Measurements from ENCODE around the gene ZGPAT.
"Not testable (repeated sequence)": the region's sequence is repeated elsewhere in the genome, so short reads cannot be mapped to it uniquely, and the experiment has no call there.

The ZGPAT gene

DNA sequence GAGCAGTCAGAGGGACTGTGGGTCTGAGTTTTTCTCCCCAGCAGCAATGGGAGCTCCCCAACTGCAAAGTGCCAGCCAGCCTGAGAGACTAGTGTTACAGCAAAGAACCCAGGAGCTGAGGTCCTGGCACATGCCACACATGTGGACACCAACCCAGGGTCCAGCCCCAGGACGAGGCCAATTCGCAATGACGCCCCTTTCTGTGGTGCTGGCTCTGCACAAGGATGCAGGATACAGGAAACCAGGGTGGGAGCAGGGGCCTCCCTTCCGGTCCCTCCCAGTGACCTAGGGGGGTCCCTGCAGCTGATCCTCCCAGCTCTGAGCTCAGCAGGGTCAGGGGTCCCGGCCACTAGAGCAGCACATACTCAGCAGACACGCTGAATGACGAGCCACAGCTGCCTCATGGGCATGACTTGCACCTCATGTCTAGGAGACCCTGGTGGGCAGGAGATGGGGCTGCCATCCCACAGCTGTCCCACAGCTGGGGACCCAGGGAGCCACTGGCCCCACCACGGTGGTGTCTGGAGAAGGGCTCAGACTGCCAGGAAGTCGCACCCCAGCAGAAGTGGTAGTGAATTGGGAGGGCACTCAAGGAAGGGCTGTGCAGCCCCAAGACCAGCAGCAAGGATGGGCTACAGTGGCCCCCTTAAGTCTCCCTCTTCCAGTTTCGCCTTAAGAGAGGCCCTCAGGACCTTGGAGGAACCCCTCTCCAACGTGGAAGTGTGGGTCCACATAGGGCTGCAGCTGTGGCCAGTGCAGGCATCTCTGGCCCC lies 3.7 kb upstream of the ZGPAT start:
- no peak for DNase-seq

DNA sequence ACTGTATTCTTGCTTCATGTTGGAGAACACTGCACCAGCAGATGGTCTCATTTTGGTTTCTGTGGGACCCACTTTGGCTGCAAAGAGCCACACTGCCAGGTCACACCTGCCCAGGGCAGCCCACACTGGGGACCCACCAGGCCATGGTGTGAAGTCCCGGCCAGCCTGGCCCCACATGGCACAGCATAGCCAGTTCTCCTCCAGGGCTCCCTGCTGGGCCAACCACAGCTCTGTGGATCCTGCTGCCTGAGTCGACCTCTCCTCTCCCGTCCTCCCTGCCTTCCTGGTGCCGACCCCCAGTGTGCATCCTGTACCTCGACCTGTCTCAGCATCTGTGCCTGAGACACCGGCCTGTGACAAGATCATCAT lies 3.1 kb upstream of the ZGPAT start:
- DNase-seq, result no peak

DNA sequence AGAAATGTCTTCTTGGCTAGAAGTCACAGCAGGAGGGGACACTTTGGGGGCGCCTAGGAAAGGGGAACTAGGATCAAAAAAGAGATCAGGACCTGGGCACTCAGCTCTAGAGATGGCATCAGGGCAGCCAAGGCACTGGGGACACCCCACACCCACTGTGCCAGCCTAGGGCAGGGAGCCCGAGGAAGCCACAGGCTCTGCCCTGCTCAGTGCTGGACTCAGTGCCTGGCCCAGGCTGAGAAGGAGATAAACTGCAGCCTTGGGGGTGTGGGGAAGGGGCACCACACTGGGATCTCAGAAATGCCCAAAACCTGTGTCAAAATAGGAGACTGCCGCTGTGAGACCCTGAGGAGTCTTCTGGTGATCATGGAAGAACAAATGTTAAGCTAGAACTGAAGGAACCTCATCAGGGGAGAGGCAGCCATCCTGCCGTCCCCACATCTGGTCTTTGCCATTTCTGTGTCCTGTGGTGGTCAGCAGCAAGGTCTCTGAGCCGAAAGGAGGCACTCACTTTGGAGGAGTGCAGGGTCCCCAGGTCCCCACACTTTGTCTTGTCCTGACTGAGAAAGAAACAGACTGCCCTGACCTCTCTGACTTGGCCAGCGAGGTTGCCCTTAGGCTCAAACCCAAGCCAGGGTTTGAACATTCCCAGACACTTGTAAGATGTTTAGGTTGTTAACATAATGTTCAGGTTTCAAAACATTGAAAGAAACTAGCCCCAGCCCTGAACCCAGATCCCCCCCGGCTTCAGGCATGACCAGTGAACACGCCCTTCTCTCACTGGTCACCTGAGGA lies 2.4 kb upstream of the ZGPAT start:
- no peak for DNase-seq

DNA sequence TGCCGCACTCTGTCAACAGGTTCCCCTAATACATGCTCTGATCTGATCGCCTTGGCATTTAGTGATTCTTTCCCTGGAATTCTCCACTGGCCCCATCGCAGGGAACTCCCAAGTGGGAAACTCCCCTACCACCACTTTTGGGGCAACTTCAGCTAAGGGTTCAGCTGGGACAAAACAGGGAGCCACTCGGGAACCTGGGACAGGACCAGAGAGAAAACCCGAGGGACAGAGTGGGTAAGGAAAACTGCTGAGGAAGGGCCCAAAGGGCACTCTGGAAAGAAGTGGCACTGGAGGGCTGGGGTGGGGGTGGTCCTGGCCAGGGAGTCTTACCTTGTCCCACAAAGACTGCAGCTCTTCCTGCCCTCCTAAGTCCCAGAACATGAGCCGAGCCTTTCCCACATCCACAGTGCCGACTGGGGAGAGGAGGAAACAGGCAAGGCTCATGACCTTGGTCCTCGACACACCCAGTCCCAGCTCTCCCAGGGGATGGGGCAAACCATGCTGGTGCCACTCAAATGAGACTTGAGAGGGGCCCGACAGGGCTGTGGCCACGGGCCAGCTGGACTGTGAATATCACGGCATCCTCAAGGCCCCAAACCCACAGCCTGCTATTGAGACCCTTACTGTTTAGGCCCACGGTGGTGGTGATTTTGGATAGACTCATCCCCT lies 1.7 kb upstream of the ZGPAT start:
- no peak for DNase-seq

DNA sequence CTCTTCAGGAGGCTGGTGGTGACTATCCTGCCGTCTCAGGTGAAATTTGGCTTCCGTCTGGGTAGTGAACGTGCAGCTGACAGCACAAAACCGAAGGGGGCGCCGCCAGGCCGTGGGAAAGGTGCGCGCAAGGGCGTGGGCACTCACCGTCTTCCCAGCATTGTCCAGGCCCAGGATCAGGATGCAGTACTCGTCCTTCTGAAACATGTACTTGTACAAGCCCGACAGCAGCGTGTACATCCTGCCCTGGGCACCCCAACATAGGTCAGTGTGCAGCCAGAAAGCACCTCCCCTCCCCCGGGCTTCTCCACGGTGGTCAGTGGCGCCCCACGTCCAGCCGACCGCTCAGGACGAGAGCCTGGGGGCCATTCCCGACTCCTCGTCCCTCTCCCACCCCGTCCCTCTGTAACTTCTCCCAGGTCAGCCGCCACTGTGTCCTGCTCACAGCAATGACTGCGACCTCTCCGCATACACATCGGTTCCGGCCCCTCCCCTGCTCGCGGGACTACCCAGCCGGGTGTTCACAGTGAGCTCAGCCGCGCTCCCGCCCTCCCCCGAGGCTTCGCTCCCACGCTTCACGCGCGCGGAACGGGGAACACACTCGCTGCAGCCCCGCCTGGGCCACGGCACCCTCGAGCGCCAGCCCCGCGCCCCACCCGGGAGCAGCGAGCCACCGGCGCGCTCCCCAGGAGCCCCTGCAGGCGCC lies 834 bp upstream of the ZGPAT start:
- DNase-seq, result peak; percentile 14

DNA sequence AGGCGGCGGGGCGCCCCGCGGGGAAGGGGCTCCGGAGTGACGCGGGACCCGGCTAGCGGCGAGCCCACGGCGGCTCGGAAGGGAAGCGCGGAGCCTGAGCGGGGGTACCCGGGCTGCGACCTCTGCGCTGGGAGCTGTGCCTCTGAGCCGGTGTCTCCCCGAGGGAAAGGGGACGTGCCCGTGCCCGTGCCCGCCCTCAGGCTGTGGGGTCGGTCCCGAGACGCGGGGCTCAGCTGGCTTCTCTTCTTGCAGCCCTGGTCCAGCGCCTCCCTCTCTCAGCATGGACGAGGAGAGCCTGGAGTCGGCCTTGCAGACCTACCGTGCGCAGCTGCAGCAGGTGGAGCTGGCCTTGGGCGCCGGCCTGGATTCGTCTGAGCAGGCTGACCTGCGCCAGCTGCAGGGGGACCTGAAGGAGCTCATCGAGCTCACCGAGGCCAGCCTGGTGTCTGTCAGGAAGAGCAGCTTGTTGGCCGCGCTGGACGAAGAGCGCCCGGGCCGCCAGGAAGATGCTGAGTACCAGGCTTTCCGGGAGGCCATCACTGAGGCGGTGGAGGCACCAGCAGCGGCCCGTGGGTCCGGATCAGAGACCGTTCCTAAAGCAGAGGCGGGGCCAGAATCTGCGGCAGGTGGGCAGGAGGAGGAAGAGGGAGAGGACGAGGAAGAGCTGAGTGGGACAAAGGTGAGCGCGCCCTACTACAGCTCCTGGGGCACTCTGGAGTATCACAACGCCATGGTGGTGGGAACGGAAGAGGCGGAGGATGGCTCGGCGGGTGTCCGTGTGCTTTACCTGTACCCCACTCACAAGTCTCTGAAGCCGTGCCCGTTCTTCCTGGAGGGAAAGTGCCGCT lies 686 bp downstream of the ZGPAT start:
- DNase-seq, result no peak

DNA sequence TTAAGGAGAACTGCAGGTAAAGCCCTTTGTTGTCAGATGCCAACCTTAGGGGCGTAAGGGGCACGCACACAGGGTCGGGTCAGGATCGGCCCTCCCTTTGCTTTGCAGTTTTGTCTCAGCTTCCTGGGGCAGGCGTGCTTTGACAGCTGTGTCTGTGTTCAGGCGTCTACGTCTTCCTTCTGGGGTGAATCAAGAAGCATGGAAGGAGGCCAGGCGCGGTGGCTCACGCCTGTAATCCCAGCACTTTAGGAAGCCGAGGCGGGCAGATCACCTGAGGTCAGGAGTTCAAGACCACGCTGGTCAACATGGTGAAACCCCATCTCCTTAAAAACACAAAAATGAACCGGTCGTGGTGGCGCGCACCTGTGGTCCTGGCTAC lies 1.3 kb downstream of the ZGPAT start:
- DNase-seq, result no peak

DNA sequence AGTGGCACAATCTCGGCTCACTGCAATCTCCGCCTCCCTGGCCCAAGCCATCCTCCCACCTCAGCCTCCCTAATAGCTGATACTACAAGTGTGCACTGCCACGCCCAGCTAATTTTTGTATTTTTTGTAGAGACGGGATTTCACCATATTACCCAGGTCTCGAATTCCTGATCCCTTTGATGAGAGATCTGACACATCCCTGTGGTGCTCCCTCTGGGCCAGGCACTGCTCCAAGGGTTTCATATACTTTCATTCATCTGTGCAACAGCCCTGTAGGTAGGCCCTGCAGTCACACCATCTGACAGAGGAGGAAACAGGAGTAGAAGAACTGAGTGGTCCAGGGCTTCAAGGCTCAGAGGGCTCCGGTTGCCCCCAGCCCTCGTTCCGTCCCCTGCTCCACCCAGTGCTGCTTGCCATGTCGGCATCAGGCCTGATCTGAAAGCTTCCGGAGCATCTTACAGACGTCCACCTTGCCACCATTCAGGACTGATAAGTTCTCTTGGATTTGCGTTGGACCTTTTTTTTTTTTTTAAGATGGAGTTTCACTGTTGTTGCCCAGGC lies 3.3 kb downstream of the ZGPAT start:
- DNase-seq, result no peak

DNA sequence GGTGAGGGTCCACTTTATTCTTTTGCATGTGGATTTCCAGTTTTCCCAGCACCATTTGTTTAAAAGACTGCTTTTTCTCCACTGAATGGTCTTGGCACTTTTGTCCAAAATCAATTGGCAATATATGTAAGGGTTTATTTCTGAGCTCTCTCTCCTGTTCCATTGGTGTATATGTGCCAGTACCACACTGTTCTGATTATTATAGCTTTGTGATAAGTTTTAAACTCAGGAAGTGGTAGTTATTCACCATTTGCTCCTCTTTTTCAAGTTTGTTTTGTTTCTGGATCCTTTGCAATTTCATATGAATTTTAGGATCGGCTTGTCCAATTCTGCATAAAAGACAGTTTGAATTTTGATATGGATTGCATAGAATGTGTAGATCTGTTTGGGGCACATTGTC lies 4.4 kb downstream of the ZGPAT start:
- no peak for DNase-seq

DNA sequence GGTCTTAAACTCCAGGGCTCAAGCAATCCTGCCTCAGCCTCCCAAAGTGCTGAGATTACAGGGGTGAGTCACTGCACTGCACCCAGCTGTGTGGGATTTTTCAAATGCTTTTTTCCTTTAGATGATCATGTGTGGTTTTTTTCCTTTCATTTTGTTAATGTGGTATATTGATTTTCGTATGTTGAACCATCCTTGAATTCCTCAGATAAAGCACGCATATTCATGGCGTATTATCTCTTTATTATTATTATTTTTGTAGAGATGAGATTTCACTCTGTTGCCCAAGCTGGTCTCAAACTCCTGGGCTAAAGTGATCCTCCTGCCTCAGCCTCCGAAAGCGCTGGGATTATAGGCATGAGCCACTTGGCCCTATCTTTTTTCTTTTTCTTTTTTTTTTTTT lies 7.0 kb downstream of the ZGPAT start:
- DNase-seq, result no peak

DNA sequence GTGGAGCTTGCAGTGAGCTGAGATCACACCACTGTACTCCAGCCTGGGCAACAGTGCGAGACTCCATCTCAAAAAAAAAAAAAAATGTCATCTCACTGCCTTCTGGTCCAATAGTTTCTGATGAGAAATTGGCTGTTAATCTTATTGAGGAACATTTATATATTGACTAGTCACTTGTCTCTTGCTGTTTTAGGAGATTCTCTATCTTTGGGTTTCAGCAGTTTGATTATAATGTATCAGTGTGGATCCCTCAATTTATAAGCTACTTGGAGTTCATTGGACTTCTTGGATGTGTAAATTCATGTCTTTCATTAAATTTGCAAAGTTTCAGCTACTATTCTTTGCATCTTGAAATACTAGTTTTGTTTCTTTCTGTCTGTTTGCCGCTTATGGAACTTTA lies 11.2 kb downstream of the ZGPAT start:
- no peak for DNase-seq

DNA sequence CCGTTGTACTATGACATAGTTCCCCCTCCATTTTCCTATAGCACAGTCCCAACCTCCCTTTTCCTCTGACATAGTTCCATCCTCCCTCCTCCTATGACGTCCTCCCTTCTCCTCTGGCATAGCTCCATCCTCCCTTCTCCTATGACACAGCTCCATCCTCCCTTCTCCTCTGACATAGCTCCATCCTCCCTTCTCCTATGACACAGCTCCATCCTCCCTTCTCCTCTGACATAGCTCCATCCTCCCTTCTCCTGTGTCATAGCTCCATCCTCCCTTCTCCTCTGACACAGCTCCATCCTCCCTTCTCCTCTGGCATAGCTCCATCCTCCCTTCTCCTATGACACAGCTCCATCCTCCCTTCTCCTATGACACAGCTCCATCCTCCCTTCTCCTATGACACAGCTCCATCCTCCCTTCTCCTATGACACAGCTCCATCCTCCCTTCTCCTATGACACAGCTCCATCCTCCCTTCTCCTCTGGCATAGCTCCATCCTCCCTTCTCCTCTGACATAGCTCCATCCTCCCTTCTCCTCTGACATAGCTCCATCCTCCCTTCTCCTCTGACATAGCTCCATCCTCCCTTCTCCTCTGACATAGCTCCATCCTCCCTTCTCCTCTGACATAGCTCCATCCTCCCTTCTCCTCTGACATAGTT lies 15.3 kb downstream of the ZGPAT start:
- DNase-seq, result not testable (repeated sequence)

DNA sequence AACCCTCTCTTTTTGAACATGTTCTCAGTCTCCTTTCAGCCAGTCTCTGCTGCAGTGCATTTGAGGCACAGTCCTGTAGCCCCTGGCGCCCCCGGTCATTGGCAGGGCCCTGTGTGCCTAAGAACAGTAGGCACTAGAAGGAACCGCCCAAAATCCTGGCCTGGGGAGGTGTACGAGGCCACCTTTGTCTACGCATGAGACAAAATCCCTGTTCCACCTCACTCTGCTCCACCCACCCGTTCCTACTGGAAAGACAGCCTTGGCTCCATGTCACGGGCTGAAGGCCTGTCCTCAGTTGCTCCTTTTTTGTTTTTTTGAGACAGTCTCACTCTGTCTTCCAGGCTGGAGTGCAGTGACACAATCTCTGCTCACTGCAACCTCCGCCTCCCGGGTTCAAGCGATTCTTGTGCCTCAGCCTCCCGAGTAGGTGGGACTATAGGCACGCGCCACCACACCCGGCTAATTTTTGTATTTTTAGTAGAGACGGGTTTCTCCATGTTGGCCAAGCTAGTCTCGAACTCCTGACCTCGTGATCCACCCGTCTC lies 22.4 kb downstream of the ZGPAT start:
- not testable (repeated sequence) for DNase-seq

DNA sequence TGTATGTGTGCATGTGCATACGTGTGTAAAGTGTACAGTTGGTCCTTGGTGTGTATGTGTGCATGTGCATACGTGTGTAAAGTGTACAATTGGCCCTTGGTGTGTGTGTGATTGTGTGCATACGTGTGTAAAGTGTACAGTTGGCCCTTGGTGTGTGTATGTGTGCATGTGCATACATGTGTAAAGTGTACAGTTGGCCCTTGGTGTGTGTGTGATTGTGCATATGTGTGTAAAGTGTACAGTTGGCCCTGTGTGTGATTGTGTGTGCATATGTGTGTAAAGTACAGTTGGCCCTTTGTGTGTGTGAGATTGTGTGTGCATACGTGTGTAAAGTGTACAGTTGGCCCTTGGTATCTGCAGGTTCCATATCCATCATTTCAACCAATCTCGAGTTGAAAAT lies 23.6 kb downstream of the ZGPAT start:
- DNase-seq, result no peak

DNA sequence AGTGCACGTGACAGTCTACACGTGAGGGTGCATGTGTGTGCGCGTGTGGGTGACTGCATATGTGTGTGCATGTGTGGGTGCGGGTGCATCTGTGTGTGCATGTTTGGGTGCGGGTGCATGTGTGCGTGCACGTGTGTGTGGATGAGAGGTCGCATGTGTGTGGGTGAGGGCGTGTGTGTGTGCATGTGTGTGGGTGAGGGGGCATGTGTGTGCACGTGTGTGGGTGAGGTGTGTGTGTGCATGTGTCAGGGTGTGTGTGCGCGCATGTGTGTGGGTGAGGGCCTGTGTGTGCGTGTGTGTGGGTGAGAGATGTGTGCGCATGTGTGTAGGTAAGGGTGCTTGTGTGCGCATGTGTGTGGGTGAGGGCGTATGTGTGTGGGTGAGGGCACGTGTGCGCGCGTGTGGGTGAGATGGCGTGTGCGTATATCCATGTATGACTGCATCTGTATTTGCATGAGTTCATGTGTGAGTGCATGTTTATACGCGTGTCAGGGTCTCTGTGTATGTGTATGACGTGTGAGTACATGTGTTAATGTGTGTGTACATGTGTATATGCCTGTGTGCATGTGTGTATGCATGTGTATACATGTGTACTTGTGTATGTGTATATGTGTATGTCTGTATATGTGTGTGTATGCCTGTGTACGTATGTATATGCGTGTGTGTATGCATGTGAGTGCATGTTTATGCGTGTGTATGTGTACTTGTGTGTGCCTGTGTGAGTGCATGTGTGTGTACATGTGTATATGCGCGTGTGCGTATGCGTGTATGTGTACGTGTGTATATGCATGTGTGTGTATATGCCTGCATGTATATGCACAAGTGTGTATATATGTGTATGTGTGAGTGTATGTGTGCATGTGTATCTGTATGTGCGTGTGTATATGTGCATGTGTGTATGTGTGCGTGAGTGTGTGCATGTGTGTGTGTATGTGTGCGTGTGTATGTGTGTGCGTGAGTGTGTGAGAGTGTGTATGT lies 24.6 kb downstream of the ZGPAT start:
- no peak for DNase-seq

DNA sequence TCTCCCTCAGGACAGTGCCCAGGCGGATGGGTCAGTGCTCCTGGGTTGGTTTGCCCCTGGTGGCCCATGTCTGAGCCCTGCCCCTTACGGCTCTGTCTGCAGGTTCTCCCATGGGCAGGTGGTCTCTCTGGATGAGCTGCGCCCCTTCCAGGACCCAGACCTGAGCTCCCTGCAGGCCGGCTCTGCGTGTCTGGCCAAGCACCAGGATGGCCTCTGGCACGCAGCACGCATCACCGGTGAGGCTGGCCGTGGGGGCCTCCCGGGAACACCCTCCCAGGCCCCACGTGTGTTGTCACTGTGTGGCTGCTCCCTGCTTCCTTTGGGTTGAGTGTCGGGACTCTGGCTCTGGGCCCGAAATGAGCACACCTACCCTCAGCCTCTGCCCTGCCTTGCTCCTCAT lies 25.3 kb downstream of the ZGPAT start:
- DNase-seq, result no peak

DNA sequence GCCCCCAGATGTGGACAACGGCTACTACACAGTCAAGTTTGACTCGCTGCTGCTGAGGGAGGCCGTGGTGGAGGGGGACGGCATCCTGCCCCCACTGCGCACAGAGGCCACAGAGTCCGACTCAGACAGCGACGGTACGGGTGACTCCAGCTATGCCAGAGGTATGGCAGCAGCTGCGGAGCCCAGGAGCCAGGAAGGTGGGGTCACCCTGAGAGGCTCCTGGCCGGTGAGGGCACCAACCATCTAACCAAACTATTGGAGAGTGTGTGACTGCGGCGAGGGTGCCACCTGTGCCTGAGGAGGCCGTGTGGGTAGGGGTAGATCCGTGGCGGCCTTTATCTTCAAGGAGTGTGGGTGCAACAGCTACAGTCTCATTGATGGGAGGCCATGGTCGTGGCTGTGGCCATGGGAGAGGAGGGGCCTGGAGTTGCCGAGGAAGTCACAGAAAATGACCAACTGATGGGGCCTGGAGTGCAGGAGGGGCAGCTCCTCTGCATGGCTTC lies 25.8 kb downstream of the ZGPAT start:
- no peak for DNase-seq

DNA sequence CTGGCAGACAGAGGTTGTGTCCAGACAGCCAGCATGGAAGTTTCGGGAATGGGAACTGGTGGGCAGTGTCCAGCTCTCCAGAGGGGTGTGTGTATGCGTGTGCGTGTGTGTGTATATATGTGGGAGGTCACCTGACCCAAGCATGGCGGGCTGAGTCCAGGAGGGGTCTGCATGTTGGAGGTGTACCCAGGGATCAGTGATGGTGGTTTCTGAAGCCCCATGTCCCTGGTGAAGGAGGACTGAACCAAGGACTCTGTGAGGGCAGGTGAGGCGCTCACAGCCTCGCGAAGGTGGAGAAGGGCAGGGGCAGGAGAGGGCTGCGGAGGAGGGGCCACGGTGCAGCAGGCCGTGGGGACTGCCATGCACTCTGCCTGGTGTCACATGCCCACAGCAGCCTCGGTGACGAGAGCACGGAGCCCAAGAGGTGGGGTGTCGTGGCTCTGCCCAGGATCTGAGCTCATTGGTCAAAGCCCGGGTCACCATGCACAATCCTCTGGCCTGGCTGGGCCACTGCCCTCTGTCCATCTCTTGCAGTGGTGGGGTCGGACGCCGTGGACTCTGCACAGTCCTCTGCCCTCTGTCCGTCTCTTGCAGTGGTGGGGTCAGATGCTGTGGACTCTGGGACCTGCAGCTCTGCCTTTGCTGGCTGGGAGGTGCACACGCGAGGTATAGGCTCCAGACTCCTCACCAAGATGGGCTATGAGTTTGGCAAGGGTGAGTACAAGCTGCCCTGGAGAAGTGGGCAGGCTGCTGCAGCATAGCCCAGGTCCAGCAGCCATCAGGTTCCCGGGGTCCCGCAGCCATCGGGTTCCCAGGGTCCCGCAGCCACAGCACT lies 26.5 kb downstream of the ZGPAT start:
- DNase-seq, result no peak
